Loucy (cell line): ENCODE data around the gene PALLD.

ENCODE experiments used
- CTCF ChIP-seq: fragments of 200-600 bp; sonication (generic); conservative IDR thresholded peaks from 2 replicates; pipeline ENCODE4 v1.5.1; 2014; ENCODE audit warnings: mild to moderate bottlenecking, antibody characterized with exemption, low read length
- EZH2phosphoT487 ChIP-seq: fragments of 200-600 bp; IDR thresholded peaks from 2 replicates; pipeline ENCODE4 v1.6.1; 2018; ENCODE audit warnings: antibody characterized with exemption, mild to moderate bottlenecking, moderate library complexity, borderline replicate concordance

- TF ChIP-seq CTCF, result no peak
- no peak for TF ChIP-seq EZH2phosphoT487
Observed at GRCh38 chr4:168499241-168499640, 2.4 kb downstream of the PALLD start.
